Ascending aorta (tissue), 2 donors: ENCODE data around the gene TLE1. TPM values are rescaled to one million over a fixed set of nuclear protein-coding genes. Genes with fewer than 3 reads are reported as not detected.

Experiments used
- DNase-seq, 2 donors: peaks; one replicate each; pipeline ENCODE4 v3.0.0-alpha.2; 2019; ENCODE audit warnings: low spot score in 2 of 2
- H3K27ac ChIP-seq, 2 donors: fragments of 200-600 bp; sonication (generic); one replicate each; pipeline ENCODE4 v1.5.1; 2016 to 2017; ENCODE audit warnings: mild to moderate bottlenecking in 1 of 2
- H3K27me3 ChIP-seq: fragments of 200-600 bp; sonication (generic); one replicate; pipeline ENCODE4 v1.5.1; 2017
- H3K36me3 ChIP-seq, 2 donors: fragments of 200-600 bp; sonication (generic); one replicate each; pipeline ENCODE4 v1.5.1; 2016
- H3K4me1 ChIP-seq, 2 donors: fragments of 200-600 bp; sonication (generic); one replicate each; pipeline ENCODE4 v1.5.1; 2016 to 2017; ENCODE audit warnings: mild to moderate bottlenecking in 1 of 2
- H3K4me3 ChIP-seq, 2 donors: fragments of 200-600 bp; sonication (generic); one replicate each; pipeline ENCODE4 v1.5.1; 2016 to 2017; ENCODE audit warnings: mild to moderate bottlenecking in 1 of 2
- H3K9me3 ChIP-seq, 2 donors: fragments of 200-600 bp; sonication (generic); one replicate each; pipeline ENCODE4 v1.5.1; 2016
- CTCF ChIP-seq, 3 experiments: fragments of 200-600 bp in 2 of 3; fragments of 450-650 bp in 1 of 3; sonication (generic) in 2 of 3; IDR thresholded peaks; one replicate each; pipeline ENCODE4 v1.5.1; 2016 to 2019; ENCODE audit warnings: antibody characterized with exemption in 3 of 3, mild to moderate bottlenecking in 1 of 3, moderate library complexity in 1 of 3
- intact Hi-C: fragments of 100-400 bp; cut with DNase I; formaldehyde crosslinking; loops from one replicate; pipeline ENCODE4 v1.15.1; 2023
- total RNA-seq: library from RNA; depleted of rRNA; stranded (reverse); fragments of >200 nt; gene quantifications from one replicate; pipeline ENCODE4 v1.1.0, GENCODE V29; 2016

Gene TLE1
- total RNA-seq, 1 donor from 2014 or later, result 58.5 TPM

DNA sequence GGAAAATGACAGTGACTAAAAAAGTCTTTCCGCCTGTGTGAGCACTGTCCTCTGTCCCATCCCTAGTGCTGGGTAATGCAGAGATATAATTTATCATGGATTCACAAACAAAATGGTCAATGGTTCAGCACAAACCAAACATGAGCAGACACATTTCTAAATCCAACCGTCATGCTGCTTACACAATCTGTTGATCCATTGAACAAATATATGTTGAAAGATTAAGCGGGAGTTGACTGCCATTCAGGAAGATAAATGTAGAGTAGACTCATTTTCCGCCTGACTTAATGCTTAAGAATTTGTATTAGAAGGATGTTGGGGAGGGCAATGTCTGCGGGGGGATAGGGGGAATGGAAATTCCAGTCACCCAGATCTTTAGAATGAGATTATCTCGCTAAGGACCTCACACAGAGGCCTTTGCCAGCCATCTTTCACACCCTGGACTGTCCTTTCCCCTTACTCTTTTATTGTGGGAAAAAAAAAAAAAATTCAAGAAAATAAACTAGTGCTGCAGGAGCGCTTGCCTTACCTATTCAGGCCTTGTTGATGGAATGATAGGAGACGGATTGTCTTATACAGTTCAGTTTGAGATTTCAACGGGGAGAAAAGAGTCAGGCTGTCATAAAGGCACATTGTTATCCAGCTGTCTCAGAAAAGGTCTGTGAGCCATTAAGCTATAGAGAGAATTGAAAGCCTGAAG is 153.7 kb downstream of the TLE1 start:
- Histone ChIP-seq H3K27me3 (no peaks in the 10 kb centered on the region), H3K9me3 (no peaks in the 10 kb centered on the region), H3K36me3 (no peaks in the 10 kb centered on the region), H3K4me3 (no peak overlapping the region), H3K4me1 (no peaks in the 10 kb centered on the region), H3K27ac (no peak overlapping the region)
- no peak for DNase-seq
- TF ChIP-seq CTCF (IDR thresholded peaks at IDR 0.05), result no peak
- intact Hi-C loops, result no loop called here

DNA sequence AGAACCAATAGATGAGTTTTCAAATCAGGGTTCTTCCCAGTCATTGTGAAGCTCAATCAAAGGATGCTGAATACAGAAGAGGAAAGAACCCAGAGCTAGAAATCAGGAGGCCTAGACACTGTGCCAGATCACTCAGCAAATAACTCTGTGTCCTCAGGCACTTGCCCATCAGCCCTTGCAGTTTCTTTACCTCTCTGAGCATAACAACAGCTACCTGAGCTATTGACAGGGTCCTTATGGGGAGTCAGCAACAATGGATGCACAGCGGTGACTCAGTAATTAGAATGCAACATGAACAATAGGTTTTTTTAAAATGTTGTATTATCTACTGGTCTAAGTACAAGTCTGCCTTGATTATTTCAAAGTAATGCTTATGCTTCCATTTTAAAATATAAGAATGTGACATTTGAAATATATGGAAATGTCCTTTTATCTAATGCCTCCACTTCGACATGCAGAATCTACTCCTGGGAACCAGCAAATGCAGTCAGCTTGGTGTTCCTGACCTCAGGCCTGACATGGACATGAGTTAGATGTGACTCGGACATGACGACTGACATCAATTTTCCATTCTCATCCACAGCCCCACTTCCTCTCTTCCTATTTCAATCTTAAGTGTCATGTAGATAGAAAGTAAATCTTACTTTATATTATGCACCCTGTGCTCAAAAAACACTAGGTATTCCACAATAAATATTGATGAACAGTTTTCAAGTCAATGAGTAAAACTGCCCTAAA is 155.0 kb downstream of the TLE1 start:
- no peak overlapping the region for H3K4me3 ChIP-seq

More for the DNA sequence above, 155.0 kb downstream of the TLE1 start:
- no peak for TF ChIP-seq CTCF (IDR thresholded peaks at IDR 0.05)
- Histone ChIP-seq H3K27ac (no peak overlapping the region), H3K4me1 (peaks cover 2 to 3% of the 10 kb centered on the region in 2 donors), H3K36me3 (no peaks in the 10 kb centered on the region), H3K9me3 (no peaks in the 10 kb centered on the region), H3K27me3 (no peaks in the 10 kb centered on the region)
- DNase-seq, result no peak
- intact Hi-C loops, result no loop called here

Other genes starting within 250 kb of the TLE1 start
- gene SPATA31D4, start 238.9 kb upstream of the TLE1 start, total RNA-seq, result not detected